Right atrium auricular region (tissue), 2 donors: ENCODE results near the gene EIF5. TPM values are rescaled to one million over a fixed set of nuclear protein-coding genes. Genes with fewer than 3 reads are reported as not detected.

Experiments used
- DNase-seq: peaks from one replicate; pipeline ENCODE4 v3.0.0-alpha.2; 2019; ENCODE audit warnings: low spot score
- H3K27ac ChIP-seq, 2 donors: fragments of 200-600 bp; sonication (generic); 1 replicate in 1 of 2; 2 replicates in 1 of 2; pipeline ENCODE4 v1.5.1; 2016 to 2019
- H3K27me3 ChIP-seq, 2 donors: fragments of 200-600 bp; sonication (generic); one replicate each; pipeline versions ENCODE4 v1.5.1 to v1.6.0; 2017 to 2019
- H3K36me3 ChIP-seq: fragments of 200-600 bp; sonication (generic); one replicate; pipeline ENCODE4 v1.5.1; 2016
- H3K4me1 ChIP-seq, 2 donors: fragments of 200-600 bp; sonication (generic); one replicate each; pipeline versions ENCODE4 v1.5.1 to v1.6.0; 2017 to 2019
- H3K4me3 ChIP-seq, 2 donors: fragments of 200-600 bp; sonication (generic); 1 replicate in 1 of 2; 2 replicates in 1 of 2; pipeline ENCODE4 v1.5.1; 2017 to 2019; ENCODE audit warnings: mild to moderate bottlenecking in 1 of 2, moderate library complexity in 1 of 2
- H3K9me3 ChIP-seq, 2 donors: fragments of 200-600 bp; sonication (generic); one replicate each; pipeline ENCODE4 v1.5.1; 2019
- total RNA-seq, 2 donors: library from RNA; depleted of rRNA; stranded (reverse); fragments of >200 nt; gene quantifications; one replicate each; pipeline ENCODE4 v1.1.0, GENCODE V29; 2016
- TF ChIP-seq, protein P1 (sequence below), 2 donors: fragments of 200-600 bp; sonication (generic); IDR thresholded peaks; one replicate each; pipeline ENCODE4 v1.5.1; 2019; ENCODE audit warnings: antibody characterized with exemption in 2 of 2

The EIF5 gene
- total RNA-seq, 2 donors from 2014 or later, result 175 to 205 TPM

DNA sequence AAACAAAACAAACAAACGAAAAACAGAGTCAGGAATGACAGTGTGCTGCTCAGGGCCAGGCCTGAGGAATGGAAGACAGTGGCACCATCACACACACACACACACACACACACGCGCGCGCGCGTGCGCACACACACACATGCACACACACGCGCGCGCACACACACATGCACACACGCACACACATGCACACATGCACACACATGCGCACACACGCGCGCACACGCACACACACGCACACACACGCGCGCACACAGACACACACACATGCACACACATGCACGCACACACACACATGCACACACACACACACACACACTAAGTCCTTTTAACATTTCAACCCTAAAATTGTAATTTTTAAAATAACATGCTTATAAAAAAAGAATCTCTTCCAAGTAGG lies 38.0 kb downstream of the EIF5 start:
- Histone ChIP-seq H3K36me3 (no peaks in the 10 kb centered on the region), H3K9me3 (no peaks in the 10 kb centered on the region), H3K27me3 (no peaks in the 10 kb centered on the region), H3K27ac (no peak overlapping the region), H3K4me1 (no peaks in the 10 kb centered on the region), H3K4me3 (no peak overlapping the region)
- no peak for DNase-seq
- TF ChIP-seq, protein P1, sequence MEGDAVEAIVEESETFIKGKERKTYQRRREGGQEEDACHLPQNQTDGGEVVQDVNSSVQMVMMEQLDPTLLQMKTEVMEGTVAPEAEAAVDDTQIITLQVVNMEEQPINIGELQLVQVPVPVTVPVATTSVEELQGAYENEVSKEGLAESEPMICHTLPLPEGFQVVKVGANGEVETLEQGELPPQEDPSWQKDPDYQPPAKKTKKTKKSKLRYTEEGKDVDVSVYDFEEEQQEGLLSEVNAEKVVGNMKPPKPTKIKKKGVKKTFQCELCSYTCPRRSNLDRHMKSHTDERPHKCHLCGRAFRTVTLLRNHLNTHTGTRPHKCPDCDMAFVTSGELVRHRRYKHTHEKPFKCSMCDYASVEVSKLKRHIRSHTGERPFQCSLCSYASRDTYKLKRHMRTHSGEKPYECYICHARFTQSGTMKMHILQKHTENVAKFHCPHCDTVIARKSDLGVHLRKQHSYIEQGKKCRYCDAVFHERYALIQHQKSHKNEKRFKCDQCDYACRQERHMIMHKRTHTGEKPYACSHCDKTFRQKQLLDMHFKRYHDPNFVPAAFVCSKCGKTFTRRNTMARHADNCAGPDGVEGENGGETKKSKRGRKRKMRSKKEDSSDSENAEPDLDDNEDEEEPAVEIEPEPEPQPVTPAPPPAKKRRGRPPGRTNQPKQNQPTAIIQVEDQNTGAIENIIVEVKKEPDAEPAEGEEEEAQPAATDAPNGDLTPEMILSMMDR (IDR thresholded peaks at IDR 0.05), result no peak

DNA sequence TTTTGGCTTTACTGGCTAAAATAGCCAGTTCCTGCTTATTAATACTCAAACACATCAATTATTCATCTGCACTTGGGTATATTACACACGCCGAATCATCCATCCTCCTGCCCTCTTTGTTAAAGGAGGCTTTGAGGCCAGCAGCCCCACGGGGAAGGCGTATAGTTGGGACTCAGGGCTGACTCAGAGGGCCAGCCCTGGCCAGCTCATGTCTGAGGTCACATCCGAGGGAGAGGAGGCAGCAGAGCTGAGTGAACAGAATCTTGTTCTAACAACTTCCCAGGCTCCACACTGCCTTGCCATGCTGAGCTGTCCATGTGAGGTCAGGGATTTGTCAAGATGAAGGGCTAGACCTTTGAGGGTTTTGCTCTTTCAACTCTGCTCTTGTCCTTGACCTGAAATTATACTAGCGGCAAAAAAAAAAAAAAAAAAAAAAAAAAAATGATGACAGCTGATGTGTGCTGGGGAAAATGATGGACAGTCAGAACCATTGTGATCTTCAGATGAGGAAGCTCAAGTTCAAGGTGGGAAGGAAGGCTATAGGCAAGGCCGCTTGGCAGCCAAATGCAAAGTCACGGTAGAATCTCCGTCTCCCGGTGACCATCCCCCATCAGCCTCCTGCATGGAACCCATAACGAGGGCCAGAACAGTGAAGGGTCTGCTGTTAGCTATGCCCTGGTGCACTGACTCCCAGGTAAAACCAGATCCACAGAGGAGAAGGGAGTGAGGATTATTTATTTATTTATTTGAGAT lies 38.7 kb downstream of the EIF5 start:
- H3K36me3 ChIP-seq, result no peaks in the 10 kb centered on the region
- H3K27ac ChIP-seq, result no peak overlapping the region
- H3K4me3 ChIP-seq, result no peak overlapping the region
- no peaks in the 10 kb centered on the region for H3K4me1 ChIP-seq
- no peaks in the 10 kb centered on the region for H3K27me3 ChIP-seq
- no peaks in the 10 kb centered on the region for H3K9me3 ChIP-seq
- DNase-seq, result no peak
- TF ChIP-seq, protein P1 (IDR thresholded peaks at IDR 0.05), result no peak

DNA sequence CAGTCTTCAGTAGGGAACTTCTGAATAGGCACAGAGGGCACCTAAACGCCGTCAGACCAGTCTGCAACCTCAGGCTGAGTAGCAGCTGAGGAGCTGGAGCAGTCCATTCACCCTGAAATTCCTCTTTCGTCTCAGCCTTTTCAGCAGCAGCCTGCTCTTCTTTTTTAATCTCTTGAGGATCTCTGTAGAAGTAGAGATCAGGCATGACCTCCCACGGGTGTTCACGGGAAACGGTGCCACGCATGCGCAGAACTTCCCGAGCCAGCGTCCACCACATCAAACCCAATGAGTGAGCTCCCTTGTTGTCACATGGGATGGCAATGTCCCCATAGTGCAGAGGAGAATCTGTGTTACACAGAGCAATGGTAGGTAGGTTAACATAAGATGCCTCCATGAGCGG lies 40.1 kb downstream of the EIF5 start:
- H3K36me3 ChIP-seq, result no peaks in the 10 kb centered on the region
- H3K4me1 ChIP-seq, result no peaks in the 10 kb centered on the region
- H3K9me3 ChIP-seq, result no peaks in the 10 kb centered on the region
- no peak overlapping the region for H3K4me3 ChIP-seq
- TF ChIP-seq, protein P1 (IDR thresholded peaks at IDR 0.05), result no peak
- no peak overlapping the region for H3K27ac ChIP-seq
- H3K27me3 ChIP-seq, result no peaks in the 10 kb centered on the region
- no peak for DNase-seq

DNA sequence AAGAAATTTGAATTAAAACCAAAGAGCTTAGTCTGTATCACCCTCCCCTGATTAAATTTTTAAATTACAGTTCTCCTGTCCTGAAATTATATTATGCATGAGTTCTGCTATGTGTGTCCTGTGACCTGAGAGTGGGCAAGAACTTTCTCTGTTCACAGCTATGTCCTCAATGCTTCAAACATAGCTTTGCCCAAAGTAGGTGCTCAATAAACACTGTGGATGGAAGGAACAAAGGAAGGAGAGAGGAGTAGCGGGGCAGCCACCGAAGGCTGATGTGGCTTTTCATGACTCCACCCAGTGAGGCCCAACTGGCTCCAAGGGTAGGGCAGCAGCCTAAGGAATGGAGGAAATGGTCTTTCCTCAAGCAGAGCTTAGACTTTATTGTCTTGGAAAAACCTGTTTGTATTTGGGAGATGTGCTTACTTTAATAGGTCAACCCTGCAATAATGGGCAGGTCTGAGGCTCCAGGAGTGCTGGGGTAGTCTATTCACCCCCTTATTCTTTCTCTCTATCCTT lies 43.5 kb downstream of the EIF5 start:
- no peaks in the 10 kb centered on the region for H3K4me1 ChIP-seq
- no peaks in the 10 kb centered on the region for H3K27me3 ChIP-seq
- no peak overlapping the region for H3K4me3 ChIP-seq
- no peak overlapping the region for H3K27ac ChIP-seq
- TF ChIP-seq, protein P1 (IDR thresholded peaks at IDR 0.05), result no peak
- no peak for DNase-seq
- H3K9me3 ChIP-seq, result no peaks in the 10 kb centered on the region
- H3K36me3 ChIP-seq, result no peaks in the 10 kb centered on the region

DNA sequence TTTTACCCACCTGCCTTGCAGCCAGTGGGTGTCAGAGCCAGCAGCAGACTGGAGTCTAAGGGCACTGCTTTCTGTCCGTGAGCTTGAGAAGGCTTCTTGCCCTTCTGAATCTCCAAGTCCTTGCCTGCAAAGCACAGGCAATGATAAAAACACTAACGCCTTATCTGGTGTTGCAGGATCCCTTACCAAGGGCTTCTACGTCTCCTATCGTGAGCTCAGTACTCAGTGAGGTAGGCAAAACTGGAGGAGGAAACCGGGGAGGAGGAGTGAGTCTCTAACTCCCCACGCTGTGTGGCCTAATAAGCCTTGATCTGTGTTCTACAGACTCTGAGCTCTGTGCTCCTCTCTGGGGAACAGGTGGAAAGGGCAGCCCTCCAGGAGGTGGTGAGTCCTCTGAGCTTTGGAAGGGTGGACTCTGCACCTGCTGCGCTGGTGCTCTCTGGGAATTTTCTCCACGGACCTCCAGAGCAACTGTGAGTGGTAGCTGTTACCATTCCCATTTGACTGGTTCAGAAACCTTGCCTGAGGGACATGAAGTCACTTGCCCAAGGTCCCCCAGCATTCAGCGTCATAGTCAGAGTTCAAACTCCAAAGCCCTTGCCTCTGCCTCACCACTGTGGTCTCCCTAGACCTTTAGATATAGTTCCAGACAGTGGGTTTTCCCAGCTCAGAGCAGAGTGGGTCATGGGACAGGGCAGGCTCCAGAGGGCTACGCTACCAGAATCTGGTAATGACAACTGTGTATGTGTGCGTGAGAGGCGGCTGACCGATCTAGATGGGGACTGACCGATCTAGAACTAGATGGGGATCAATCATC lies 44.2 kb downstream of the EIF5 start:
- no peak for DNase-seq
- Histone ChIP-seq H3K27ac (no peak overlapping the region), H3K9me3 (no peaks in the 10 kb centered on the region), H3K4me1 (no peaks in the 10 kb centered on the region), H3K27me3 (no peaks in the 10 kb centered on the region), H3K4me3 (no peak overlapping the region), H3K36me3 (no peaks in the 10 kb centered on the region)
- TF ChIP-seq, protein P1 (IDR thresholded peaks at IDR 0.05), result no peak
